Thyroid gland (tissue), 4 donors: ENCODE results near the gene EVA1C. TPM values are rescaled to one million over a fixed set of nuclear protein-coding genes. Genes with fewer than 3 reads are reported as not detected.
"Not testable (repeated sequence)": the region's sequence is repeated elsewhere in the genome, so short reads cannot be mapped to it uniquely, and the experiment has no call there.

Source experiments
- DNase-seq, 2 donors: peaks; one replicate each; pipeline ENCODE4 v3.0.0-alpha.2; 2019
- H3K27ac ChIP-seq, 3 donors: fragments of 200-600 bp; sonication (generic); 1 replicate in 2 of 3; 2 replicates in 1 of 3; pipeline ENCODE4 v1.5.1; 2016 to 2019; ENCODE audit warnings: mild to moderate bottlenecking in 1 of 3, moderate library complexity in 1 of 3
- H3K27me3 ChIP-seq: fragments of 200-600 bp; sonication (generic); one replicate; pipeline ENCODE4 v1.5.1; 2019
- H3K36me3 ChIP-seq, 2 donors: fragments of 200-600 bp; sonication (generic); one replicate each; pipeline ENCODE4 v1.5.1; 2016 to 2019
- H3K4me1 ChIP-seq, 2 donors: fragments of 200-600 bp; sonication (generic); one replicate each; pipeline ENCODE4 v1.5.1; 2017 to 2019
- H3K4me3 ChIP-seq, 3 donors: fragments of 200-600 bp; sonication (generic); replicated peaks in 1 of 3; 1 replicate in 2 of 3; 2 replicates in 1 of 3; pipeline ENCODE4 v1.5.1; 2016; ENCODE audit warnings: mild to moderate bottlenecking in 1 of 3
- H3K9me3 ChIP-seq: fragments of 200-600 bp; sonication (generic); one replicate; pipeline ENCODE4 v1.5.1; 2017
- CTCF ChIP-seq, 6 experiments: fragments of 200-600 bp in 3 of 6; fragments of 450-650 bp in 3 of 6; sonication (generic) in 3 of 6; IDR thresholded peaks; one replicate each; pipeline ENCODE4 v1.5.1; 2016 to 2019; ENCODE audit warnings: antibody characterized with exemption in 6 of 6, mild to moderate bottlenecking in 2 of 6, inconsistent platforms in 1 of 6, moderate library complexity in 1 of 6
- POLR2A ChIP-seq, 2 donors: fragments of 450-650 bp; IDR thresholded peaks; one replicate each; pipeline ENCODE4 v1.6.1; 2017; ENCODE audit warnings: antibody characterized with exemption in 2 of 2, mild to moderate bottlenecking in 2 of 2, moderate library complexity in 1 of 2
- WGBS, 2 donors: methylation state at CpG; one replicate each; pipeline ENCODE4 v1.1.5; 2017; 5-methylcytosine and 5-hydroxymethylcytosine counted together
- intact Hi-C: fragments of 100-400 bp; cut with DNase I; formaldehyde crosslinking; loops from one replicate; pipeline ENCODE4 v1.15.1; 2023
- total RNA-seq, 4 donors: library from RNA; depleted of rRNA; stranded (reverse); fragments of >200 nt; gene quantifications; one replicate each; pipeline ENCODE4 v1.2.3, GENCODE V29; 2016

Gene EVA1C
- total RNA-seq, 4 donors from 2014 or later = 25.4 to 44.6 (median 35.2) TPM

GRCh38 chr21:32368386-32368785 is 44.1 kb upstream of the EVA1C start:
- no peaks in the 10 kb centered on the region for H3K9me3 ChIP-seq
- WGBS, 2 donors = 86 to 89% methylated on average over 9 of the region's 9 CpGs
- peaks cover 9 to 20% of the 10 kb centered on the region in 2 donors for H3K4me1 ChIP-seq
- peaks cover 8 to 19% of the 10 kb centered on the region in 2 donors for H3K36me3 ChIP-seq
- H3K27me3 ChIP-seq = no peaks in the 10 kb centered on the region
- no peak for DNase-seq
- intact Hi-C loops = no loop called here
- H3K4me3 ChIP-seq = no peak overlapping the region
- peak overlapping the region in 2 of 3 donors; percentile 14 to 17 for H3K27ac ChIP-seq
- TF ChIP-seq CTCF (IDR thresholded peaks at IDR 0.05) (no peak), POLR2A (IDR thresholded peaks at IDR 0.05) (no peak)

- WGBS, 2 donors = 71 to 96% methylated on average over 1 of the region's 1 CpG
Observed at GRCh38 chr21:32368961-32369360, 43.5 kb upstream of the EVA1C start.

GRCh38 chr21:32370998-32371766 is 41.3 kb upstream of the EVA1C start:
- H3K9me3 ChIP-seq = no peaks in the 10 kb centered on the region
- intact Hi-C loops = no loop called here
- H3K27me3 ChIP-seq = no peaks in the 10 kb centered on the region
- no peak overlapping the region for H3K4me3 ChIP-seq
- H3K27ac ChIP-seq = peak overlapping the region; percentile 58 to 90 (median 77)
- TF ChIP-seq POLR2A (IDR thresholded peaks at IDR 0.05) = no peak
- no peak for TF ChIP-seq CTCF (IDR thresholded peaks at IDR 0.05)
- 79 to 88% methylated on average over 6 of the region's 6 CpGs for WGBS, 2 donors
- peaks cover 9 to 20% of the 10 kb centered on the region in 2 donors for H3K4me1 ChIP-seq
- DNase-seq = no peak
- H3K36me3 ChIP-seq = peaks cover 6 to 13% of the 10 kb centered on the region in 2 donors

More at GRCh38 chr21:32368961-32369360, 43.5 kb upstream of the EVA1C start:
- H3K9me3 ChIP-seq, H3K27me3 ChIP-seq, intact Hi-C loops, H3K4me3 ChIP-seq, DNase-seq: not testable (repeated sequence)
- Histone ChIP-seq H3K27ac (peak overlapping the region in 2 of 3 donors; percentile 14 to 17), H3K4me1 (peaks cover 9 to 20% of the 10 kb centered on the region in 2 donors), H3K36me3 (peaks cover 8 to 19% of the 10 kb centered on the region in 2 donors)

- no peak overlapping the region for H3K4me3 ChIP-seq
- TF ChIP-seq CTCF (IDR thresholded peaks at IDR 0.05) (no peak), POLR2A (IDR thresholded peaks at IDR 0.05) (no peak)
- peaks cover 9 to 20% of the 10 kb centered on the region in 2 donors for H3K4me1 ChIP-seq
- peak in 1 of 2 donors; percentile 17 for DNase-seq
- H3K27me3 ChIP-seq = no peaks in the 10 kb centered on the region
- peaks cover 0 to 5% of the 10 kb centered on the region in 2 donors for H3K36me3 ChIP-seq
- no peaks in the 10 kb centered on the region for H3K9me3 ChIP-seq
- H3K27ac ChIP-seq = peak overlapping the region; percentile 58 to 90 (median 77)
- WGBS, 2 donors = 67 to 83% methylated on average over 6 of the region's 6 CpGs
- intact Hi-C loops = no loop called here
Observed at GRCh38 chr21:32371913-32372314, 40.6 kb upstream of the EVA1C start.

- intact Hi-C loops = no loop called here
- DNase-seq = no peak
- TF ChIP-seq POLR2A (IDR thresholded peaks at IDR 0.05) (no peak), CTCF (IDR thresholded peaks at IDR 0.05) (no peak)
- Histone ChIP-seq H3K27me3 (no peaks in the 10 kb centered on the region), H3K36me3 (peaks cover 0 to under 1% of the 10 kb centered on the region in 2 donors), H3K9me3 (no peaks in the 10 kb centered on the region), H3K4me3 (no peak overlapping the region), H3K4me1 (peaks cover 9 to 17% of the 10 kb centered on the region in 2 donors), H3K27ac (peak overlapping the region; percentile 58 to 90 (median 77))
- 48% methylated on average over 3 of the region's 3 CpGs for WGBS, 2 donors
Observed at GRCh38 chr21:32372755-32373154, 39.8 kb upstream of the EVA1C start.
